ENCODE results near the gene RASA2.

DNA sequence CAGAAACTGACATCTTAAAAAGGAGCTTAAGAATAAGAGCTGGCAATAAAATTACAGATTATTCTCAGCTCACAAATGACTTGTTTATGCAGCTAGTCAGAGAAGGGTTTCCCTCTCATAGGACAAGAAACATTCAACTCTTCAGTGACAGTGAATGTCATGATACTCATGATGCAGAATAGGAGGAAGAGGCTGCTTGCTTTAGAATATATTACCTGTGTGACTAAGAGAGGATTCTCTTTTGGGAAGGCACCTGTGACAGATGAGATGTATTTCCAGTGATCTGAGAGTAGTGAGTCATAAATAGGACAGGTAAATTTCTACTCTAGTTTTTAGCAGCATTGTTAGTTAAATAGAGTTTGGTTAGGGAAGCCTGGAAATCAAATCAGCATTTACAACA lies 39.9 kb downstream of the RASA2 start:
- no peak for TF ChIP-seq POLR2AphosphoS5 (IDR thresholded peaks at IDR 0.05; ENCODE audit: low read depth, low read length)
- TF ChIP-seq POLR2A (IDR thresholded peaks at IDR 0.05; ENCODE audit: low read depth, low read length) = no peak
